Nephron (organoid): Measurements from ENCODE around the gene SEBOX.

Experiments
- H3K27ac Mint-ChIP-seq, 3 experiments: 2 replicates each; pipeline ENCODE4 v1.8.0; 2020; ENCODE audit warnings: mixed read lengths in 3 of 3, mild to moderate bottlenecking in 2 of 3, moderate library complexity in 1 of 3
- H3K27me3 Mint-ChIP-seq: 2 replicates; pipeline ENCODE4 v1.8.0; 2021; ENCODE audit warnings: low read depth, mild to moderate bottlenecking, moderate library complexity, mixed read lengths
- H3K36me3 Mint-ChIP-seq: 2 replicates; pipeline ENCODE4 v1.8.0; 2020; ENCODE audit warnings: low read depth, mixed read lengths
- H3K4me1 Mint-ChIP-seq: 2 replicates; pipeline ENCODE4 v1.8.0; 2020; ENCODE audit warnings: mixed read lengths
- H3K4me3 Mint-ChIP-seq, 3 experiments: 2 replicates each; pipeline ENCODE4 v1.8.0; 2020; ENCODE audit warnings: mild to moderate bottlenecking in 3 of 3, mixed read lengths in 3 of 3, moderate library complexity in 2 of 3
- H3K9me3 Mint-ChIP-seq: 2 replicates; pipeline ENCODE4 v1.8.0; 2020; ENCODE audit warnings: mixed read lengths
- TF ChIP-seq, protein P1 (sequence below), 3 experiments: fragments of 200-600 bp; sonication (generic); IDR thresholded peaks; one replicate each; pipeline ENCODE4 v1.5.0; 2021; ENCODE audit warnings: antibody characterized with exemption in 3 of 3; ENCODE audit not compliant: unreplicated experiment in 3 of 3

The SEBOX gene

GRCh38 chr17:28406473-28406814 lies 41.4 kb upstream of the SEBOX start:
- Mint-ChIP-seq H3K4me1 (peaks cover 5% of the 10 kb centered on the region), H3K27me3 (peaks cover 8% of the 10 kb centered on the region), H3K36me3 (peaks cover 11% of the 10 kb centered on the region), H3K27ac (peak overlapping the region in 1 of 3 experiments; percentile 54), H3K4me3 (peak overlapping the region; percentile 83 to 87 (median 85)), H3K9me3 (no peaks in the 10 kb centered on the region)
- TF ChIP-seq, protein P1, sequence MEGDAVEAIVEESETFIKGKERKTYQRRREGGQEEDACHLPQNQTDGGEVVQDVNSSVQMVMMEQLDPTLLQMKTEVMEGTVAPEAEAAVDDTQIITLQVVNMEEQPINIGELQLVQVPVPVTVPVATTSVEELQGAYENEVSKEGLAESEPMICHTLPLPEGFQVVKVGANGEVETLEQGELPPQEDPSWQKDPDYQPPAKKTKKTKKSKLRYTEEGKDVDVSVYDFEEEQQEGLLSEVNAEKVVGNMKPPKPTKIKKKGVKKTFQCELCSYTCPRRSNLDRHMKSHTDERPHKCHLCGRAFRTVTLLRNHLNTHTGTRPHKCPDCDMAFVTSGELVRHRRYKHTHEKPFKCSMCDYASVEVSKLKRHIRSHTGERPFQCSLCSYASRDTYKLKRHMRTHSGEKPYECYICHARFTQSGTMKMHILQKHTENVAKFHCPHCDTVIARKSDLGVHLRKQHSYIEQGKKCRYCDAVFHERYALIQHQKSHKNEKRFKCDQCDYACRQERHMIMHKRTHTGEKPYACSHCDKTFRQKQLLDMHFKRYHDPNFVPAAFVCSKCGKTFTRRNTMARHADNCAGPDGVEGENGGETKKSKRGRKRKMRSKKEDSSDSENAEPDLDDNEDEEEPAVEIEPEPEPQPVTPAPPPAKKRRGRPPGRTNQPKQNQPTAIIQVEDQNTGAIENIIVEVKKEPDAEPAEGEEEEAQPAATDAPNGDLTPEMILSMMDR (IDR thresholded peaks at IDR 0.05; ENCODE audit: unreplicated experiment in 3 of 3) = no peak

DNA sequence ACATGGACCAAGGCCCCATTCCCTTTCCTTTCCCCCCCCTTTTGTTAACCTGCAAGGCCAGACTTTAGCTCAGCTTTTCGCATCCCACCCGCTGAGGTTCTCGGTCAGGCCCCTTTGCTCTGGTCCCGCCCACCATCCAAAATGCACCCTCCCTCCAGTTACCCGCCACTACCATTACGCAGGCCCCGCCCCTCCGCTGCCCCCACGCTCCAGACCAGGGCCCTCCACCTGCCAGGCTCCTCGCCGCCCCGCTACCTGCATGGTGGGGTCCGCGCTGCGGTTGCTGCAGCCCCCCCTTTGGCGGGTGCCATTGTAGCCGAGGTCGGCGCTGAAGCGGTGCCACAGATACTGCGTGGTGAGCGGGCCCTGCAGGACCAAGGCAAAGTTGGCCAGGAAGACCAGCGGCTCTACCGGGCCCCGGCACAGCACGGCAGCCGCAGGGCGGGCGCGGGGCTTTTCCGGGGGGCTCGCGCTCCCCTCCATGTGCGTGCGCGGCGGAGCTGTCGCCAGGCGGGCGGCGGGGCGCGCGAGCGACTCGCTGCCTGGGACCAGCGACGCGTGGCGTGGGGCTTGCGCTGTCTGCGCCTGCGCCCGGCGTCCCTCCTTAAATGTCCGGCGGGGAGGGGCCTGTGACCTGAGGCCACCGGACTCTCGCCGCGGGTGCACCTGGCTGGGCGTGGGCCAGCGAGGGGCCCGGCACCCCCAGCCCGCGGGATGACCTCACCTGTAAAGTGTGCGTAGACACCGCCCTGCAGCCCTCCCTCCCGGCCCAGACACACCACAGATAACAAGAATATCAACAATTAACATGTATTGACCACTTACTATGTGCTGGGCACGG lies 40.9 kb upstream of the SEBOX start, which contains the start of gene SLC46A1:
SLC46A1 (minus strand) TSS at position 581 of the 841 bp plus-strand sequence; CDS start at position 483, 98 bp downstream.
- TF ChIP-seq, protein P1 (IDR thresholded peaks at IDR 0.05; ENCODE audit: unreplicated experiment in 3 of 3) = no peak
- Mint-ChIP-seq H3K4me3 (peak within 1 kb of the TSS; percentile 83 to 92 (median 90)), H3K27ac (peak within 1 kb of the TSS in 2 of 3 experiments; percentile 48 to 67), H3K27me3 (peaks cover 8% of the 10 kb centered on the region), H3K4me1 (peaks cover 5% of the 10 kb centered on the region), H3K9me3 (no peaks in the 10 kb centered on the region), H3K36me3 (peaks cover 11% of the 10 kb centered on the region)

GRCh38 chr17:28404812-28405570 lies 40.0 kb upstream of the SEBOX start:
- H3K4me1 Mint-ChIP-seq = peaks cover 5% of the 10 kb centered on the region
- peaks cover 11% of the 10 kb centered on the region for H3K36me3 Mint-ChIP-seq
- H3K9me3 Mint-ChIP-seq = no peaks in the 10 kb centered on the region
- TF ChIP-seq, protein P1 (IDR thresholded peaks at IDR 0.05; ENCODE audit: unreplicated experiment in 3 of 3) = no peak
- H3K4me3 Mint-ChIP-seq = peak overlapping the region; percentile 83 to 92 (median 90)
- H3K27me3 Mint-ChIP-seq = peaks cover under 1% of the 10 kb centered on the region
- H3K27ac Mint-ChIP-seq = peak overlapping the region in 2 of 3 experiments; percentile 48 to 67

DNA sequence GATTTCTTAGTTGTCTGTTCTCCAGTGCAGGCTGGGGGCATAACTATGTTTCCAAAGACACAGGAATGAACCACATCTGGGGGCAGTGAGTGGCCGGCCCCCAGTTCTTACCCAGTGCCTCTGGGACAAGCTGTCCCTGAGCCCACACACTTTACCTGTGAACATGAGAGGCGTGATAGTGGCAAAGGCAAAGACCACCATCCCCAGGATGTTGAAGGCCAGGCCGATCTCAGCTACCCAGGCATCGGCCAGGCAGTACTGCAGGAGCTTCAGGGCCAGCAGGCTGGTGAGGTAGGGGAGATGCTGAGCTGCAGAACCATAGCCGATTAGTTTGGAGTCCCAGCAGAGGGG lies 39.4 kb upstream of the SEBOX start:
- Mint-ChIP-seq H3K4me3 (peak overlapping the region; percentile 83 to 92 (median 90)), H3K4me1 (peaks cover 5% of the 10 kb centered on the region), H3K27me3 (no peaks in the 10 kb centered on the region), H3K36me3 (peaks cover 11% of the 10 kb centered on the region), H3K27ac (no peak overlapping the region), H3K9me3 (no peaks in the 10 kb centered on the region)
- TF ChIP-seq, protein P1 (IDR thresholded peaks at IDR 0.05; ENCODE audit: unreplicated experiment in 3 of 3) = no peak

DNA sequence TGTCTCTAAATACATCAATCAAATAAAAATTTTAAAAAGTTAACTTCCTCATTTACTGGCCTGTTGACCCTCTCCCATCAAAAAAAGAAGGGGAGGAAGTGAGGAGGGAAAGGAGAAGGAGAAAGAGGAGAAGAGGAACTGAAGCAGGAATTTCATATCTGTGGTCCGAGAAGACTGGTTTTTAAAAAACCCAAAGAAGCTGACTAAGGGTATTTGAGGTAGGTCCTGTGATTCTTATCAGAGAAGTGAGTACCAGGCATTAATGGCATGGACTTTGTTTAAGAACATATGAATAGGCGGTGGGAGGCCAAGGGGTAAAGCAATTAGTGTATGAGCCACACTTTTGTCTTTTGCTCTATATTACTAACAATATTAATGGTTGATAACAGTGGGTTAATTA lies 39.0 kb upstream of the SEBOX start:
- Mint-ChIP-seq H3K27me3 (no peaks in the 10 kb centered on the region), H3K4me3 (peak overlapping the region; percentile 83 to 92 (median 90)), H3K27ac (no peak overlapping the region), H3K9me3 (no peaks in the 10 kb centered on the region), H3K4me1 (peaks cover 5% of the 10 kb centered on the region), H3K36me3 (peaks cover 11% of the 10 kb centered on the region)
- TF ChIP-seq, protein P1 (IDR thresholded peaks at IDR 0.05; ENCODE audit: unreplicated experiment in 3 of 3) = no peak
